Neural cell (in vitro differentiated cells): ENCODE data around the gene XRCC3. TPM values are rescaled to one million over a fixed set of nuclear protein-coding genes. Genes with fewer than 3 reads are reported as not detected.
A peak's percentile ranks its signal among the peaks of the same experiment; 100 is the strongest.

Source experiments
- H2AFZ ChIP-seq: fragments of 200-600, 300-800 bp; sonication (generic), shearing (Covaris generic); 2 replicates; pipeline ENCODE4 v1.6.0; 2014; ENCODE audit warnings: low read depth, mild to moderate bottlenecking, antibody characterized with exemption, low read length, moderate library complexity
- H3F3A ChIP-seq: fragments of 200-600 bp; shearing (Covaris generic); 2 replicates; pipeline ENCODE4 v1.6.1; 2016; ENCODE audit warnings: mild to moderate bottlenecking, moderate library complexity, mixed read lengths, antibody characterized with exemption, low read length; ENCODE audit not compliant: insufficient read depth, poor library complexity, severe bottlenecking
- H3K27ac ChIP-seq: fragments of 200-600, 300-800 bp; sonication (generic), shearing (Covaris generic); 2 replicates; pipeline ENCODE4 v1.5.1; 2014; ENCODE audit warnings: mild to moderate bottlenecking, low read length, moderate library complexity
- H3K27me3 ChIP-seq: fragments of 300-800, 200-600 bp; sonication (generic), shearing (Covaris generic); 2 replicates; pipeline ENCODE4 v1.6.0; 2014; ENCODE audit warnings: mild to moderate bottlenecking, low read depth, low read length, moderate library complexity; ENCODE audit not compliant: insufficient read depth
- H3K36me3 ChIP-seq: fragments of 300-800, 200-600 bp; sonication (generic), shearing (Covaris generic); 2 replicates; pipeline ENCODE4 v1.5.1; 2014; ENCODE audit warnings: mild to moderate bottlenecking, antibody characterized with exemption, low read length, moderate library complexity; ENCODE audit not compliant: insufficient read depth
- H3K4me2 ChIP-seq: fragments of 300-800, 200-600 bp; sonication (generic), shearing (Covaris generic); 2 replicates; pipeline ENCODE4 v1.6.0; 2014; ENCODE audit warnings: mild to moderate bottlenecking, low read length
- H3K4me3 ChIP-seq: fragments of 300-800, 200-600 bp; sonication (generic), shearing (Covaris generic); 2 replicates; pipeline ENCODE4 v1.5.1; 2014; ENCODE audit warnings: mild to moderate bottlenecking, low read length, moderate library complexity
- H3K79me2 ChIP-seq: fragments of 200-600 bp; shearing (Covaris generic); replicated peaks from 2 replicates; pipeline ENCODE4 v1.6.0; 2014; ENCODE audit warnings: mild to moderate bottlenecking, low read length, moderate library complexity; ENCODE audit not compliant: insufficient read depth
- H3K9ac ChIP-seq: fragments of 300-800, 200-600 bp; sonication (generic), shearing (Covaris generic); 2 replicates; pipeline ENCODE4 v1.6.1; 2016; ENCODE audit warnings: mild to moderate bottlenecking, low read length, mixed read lengths
- H3K9me2 ChIP-seq: fragments of 200-600 bp; shearing (Covaris generic); 2 replicates; pipeline ENCODE4 v1.6.1; 2016; ENCODE audit warnings: mild to moderate bottlenecking, low read length, mixed read lengths; ENCODE audit not compliant: insufficient read depth
- H3K9me3 ChIP-seq: fragments of 200-600, 300-800 bp; sonication (generic), shearing (Covaris generic); 2 replicates; pipeline ENCODE4 v1.6.1; 2016; ENCODE audit warnings: mild to moderate bottlenecking, mixed run types, low read length, moderate library complexity, mixed read lengths
- H4K20me1 ChIP-seq: fragments of 200-600 bp; shearing (Covaris generic); 2 replicates; pipeline ENCODE4 v1.6.1; 2016; ENCODE audit warnings: mild to moderate bottlenecking, mixed run types; ENCODE audit not compliant: insufficient read depth
- CTCF ChIP-seq: fragments of 450-650 bp; IDR thresholded peaks from 2 replicates; pipeline ENCODE4 v1.5.1; 2014; ENCODE audit warnings: antibody characterized with exemption, mild to moderate bottlenecking, moderate library complexity; ENCODE audit not compliant: poor library complexity, severe bottlenecking
- EP300 ChIP-seq: fragments of 450-650 bp; conservative IDR thresholded peaks from 2 replicates; pipeline ENCODE4 v1.6.1; 2014; ENCODE audit warnings: antibody characterized with exemption, mild to moderate bottlenecking, moderate library complexity; ENCODE audit not compliant: poor library complexity, severe bottlenecking
- EZH2 ChIP-seq: fragments of 200-600, 300-800 bp; shearing (Covaris generic), sonication (generic); IDR thresholded peaks from 2 replicates; pipeline ENCODE4 v1.6.1; 2014; ENCODE audit warnings: antibody characterized with exemption, low read length, borderline replicate concordance, mild to moderate bottlenecking; ENCODE audit not compliant: insufficient read depth, poor library complexity, severe bottlenecking
- MXI1 ChIP-seq: fragments of 450-650 bp; conservative IDR thresholded peaks from 2 replicates; pipeline ENCODE4 v1.6.1; 2014; ENCODE audit warnings: antibody characterized with exemption, mild to moderate bottlenecking; ENCODE audit not compliant: poor library complexity, severe bottlenecking
- POLR2AphosphoS5 ChIP-seq: IDR thresholded peaks from 2 replicates; pipeline ENCODE4 v1.6.1; 2012
- RAD21 ChIP-seq: fragments of 450-650 bp; conservative IDR thresholded peaks from 2 replicates; pipeline ENCODE4 v1.6.1; 2014; ENCODE audit warnings: antibody characterized with exemption, mild to moderate bottlenecking, moderate library complexity
- REST ChIP-seq: IDR thresholded peaks from 2 replicates; pipeline ENCODE4 v1.6.1; 2012; ENCODE audit warnings: borderline replicate concordance
- SMC3 ChIP-seq: fragments of 450-650 bp; conservative IDR thresholded peaks from 2 replicates; pipeline ENCODE4 v1.6.1; 2014; ENCODE audit warnings: antibody characterized with exemption, mild to moderate bottlenecking, moderate library complexity; ENCODE audit not compliant: poor library complexity
- TAF1 ChIP-seq: IDR thresholded peaks from 2 replicates; pipeline ENCODE4 v1.6.1; 2012; ENCODE audit warnings: low read depth
- polyA plus RNA-seq: library from polyadenylated mRNA; depleted of rRNA; stranded (reverse); fragments of >200 nt; gene quantifications from 2 replicates; pipeline ENCODE4 v1.2.3, GENCODE V29; 2014

XRCC3 gene
- polyA plus RNA-seq, 1 donor from 2014 or later, result 14.6 TPM

- Histone ChIP-seq H3F3A (no peaks in the 10 kb centered on the region), H3K9me3 (no peaks in the 10 kb centered on the region), H3K79me2 (peaks cover 5% of the 10 kb centered on the region), H3K4me3 (no peak overlapping the region), H3K27me3 (no peaks in the 10 kb centered on the region), H3K4me2 (no peak overlapping the region), H2AFZ (no peak overlapping the region), H4K20me1 (no peaks in the 10 kb centered on the region), H3K9me2 (no peaks in the 10 kb centered on the region), H3K36me3 (no peaks in the 10 kb centered on the region), H3K9ac (no peak overlapping the region), H3K27ac (no peak overlapping the region)
- TF ChIP-seq CTCF (no peak), TAF1 (no peak), POLR2AphosphoS5 (peak; percentile 7), EP300 (no peak), REST (no peak)
These were observed 5.4 kb downstream of the XRCC3 start for GRCh38 chr14:103709814-103710213.

- Histone ChIP-seq H3K79me2 (no peaks in the 10 kb centered on the region), H3F3A (no peaks in the 10 kb centered on the region), H3K27me3 (no peaks in the 10 kb centered on the region), H3K9ac (no peak overlapping the region), H3K4me3 (no peak overlapping the region), H2AFZ (no peak overlapping the region), H3K4me2 (no peak overlapping the region), H3K27ac (no peak overlapping the region), H3K9me2 (no peaks in the 10 kb centered on the region), H3K9me3 (no peaks in the 10 kb centered on the region), H3K36me3 (no peaks in the 10 kb centered on the region), H4K20me1 (no peaks in the 10 kb centered on the region)
- TF ChIP-seq REST (no peak), TAF1 (no peak), MXI1 (no peak), SMC3 (no peak), EZH2 (no peak), RAD21 (no peak), CTCF (no peak), POLR2AphosphoS5 (no peak), EP300 (no peak)
These were observed 6.5 kb downstream of the XRCC3 start for GRCh38 chr14:103708750-103709187.
